ENCODE results near the gene GPC6.

The GPC6 gene

GRCh38 chr13:93715866-93716265 is 489.3 kb downstream of the GPC6 start:
- Histone ChIP-seq H3K9ac (ENCODE audit: low read depth, low read length, poor library complexity, severe bottlenecking) (no peak overlapping the region), H2AFZ (ENCODE audit: low read length) (no peak overlapping the region), H4K20me1 (ENCODE audit: insufficient read depth, low read length, poor library complexity, severe bottlenecking) (no peaks in the 10 kb centered on the region), H3K79me2 (ENCODE audit: insufficient read depth, low read length) (no peaks in the 10 kb centered on the region), H3K9me2 (replicated peaks; ENCODE audit: low read depth, low read length) (no peaks in the 10 kb centered on the region), H3K4me2 (ENCODE audit: low read depth, low read length, poor library complexity, severe bottlenecking) (no peak overlapping the region), H3K4me3 (ENCODE audit: low read length, poor library complexity, severe bottlenecking) (no peak overlapping the region), H3K4me1 (ENCODE audit: insufficient read depth, low read length, poor library complexity, severe bottlenecking) (no peaks in the 10 kb centered on the region), H3F3A (ENCODE audit: low read depth) (no peaks in the 10 kb centered on the region), H3K36me3 (ENCODE audit: insufficient read depth, low read length) (no peaks in the 10 kb centered on the region), H3K9me3 (ENCODE audit: insufficient read depth, low read depth, low read length) (no peaks in the 10 kb centered on the region; the same call in 1 of the 2 replicates), H3K27me3 (ENCODE audit: insufficient read depth, low read length, poor library complexity, severe bottlenecking) (no peaks in the 10 kb centered on the region)
- TF ChIP-seq, protein P1, sequence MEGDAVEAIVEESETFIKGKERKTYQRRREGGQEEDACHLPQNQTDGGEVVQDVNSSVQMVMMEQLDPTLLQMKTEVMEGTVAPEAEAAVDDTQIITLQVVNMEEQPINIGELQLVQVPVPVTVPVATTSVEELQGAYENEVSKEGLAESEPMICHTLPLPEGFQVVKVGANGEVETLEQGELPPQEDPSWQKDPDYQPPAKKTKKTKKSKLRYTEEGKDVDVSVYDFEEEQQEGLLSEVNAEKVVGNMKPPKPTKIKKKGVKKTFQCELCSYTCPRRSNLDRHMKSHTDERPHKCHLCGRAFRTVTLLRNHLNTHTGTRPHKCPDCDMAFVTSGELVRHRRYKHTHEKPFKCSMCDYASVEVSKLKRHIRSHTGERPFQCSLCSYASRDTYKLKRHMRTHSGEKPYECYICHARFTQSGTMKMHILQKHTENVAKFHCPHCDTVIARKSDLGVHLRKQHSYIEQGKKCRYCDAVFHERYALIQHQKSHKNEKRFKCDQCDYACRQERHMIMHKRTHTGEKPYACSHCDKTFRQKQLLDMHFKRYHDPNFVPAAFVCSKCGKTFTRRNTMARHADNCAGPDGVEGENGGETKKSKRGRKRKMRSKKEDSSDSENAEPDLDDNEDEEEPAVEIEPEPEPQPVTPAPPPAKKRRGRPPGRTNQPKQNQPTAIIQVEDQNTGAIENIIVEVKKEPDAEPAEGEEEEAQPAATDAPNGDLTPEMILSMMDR (conservative IDR thresholded peaks at IDR 0.05; ENCODE audit: low read length) = no peak
- TF ChIP-seq EZH2phosphoT487 (IDR thresholded peaks at IDR 0.05; ENCODE audit: borderline replicate concordance) = no peak

DNA sequence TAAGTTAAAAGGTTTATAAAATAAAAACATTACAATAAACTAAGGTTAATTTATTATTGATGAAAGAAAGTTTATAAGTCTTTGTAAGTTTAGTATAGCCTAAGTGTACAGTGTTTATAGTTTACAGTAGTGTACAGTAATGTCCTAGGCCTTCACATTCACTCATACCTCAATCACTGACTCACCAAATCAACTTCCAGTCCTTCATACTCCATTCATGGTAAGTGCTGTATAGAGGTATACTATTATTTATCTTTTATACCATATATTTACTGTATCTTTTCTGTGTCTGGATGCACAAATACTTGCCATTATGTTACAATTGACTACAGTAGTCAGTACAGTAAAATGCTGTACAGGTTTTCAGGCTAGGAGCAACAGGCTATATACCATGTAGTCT is 490.0 kb downstream of the GPC6 start:
- no peak overlapping the region for H3K4me3 ChIP-seq (ENCODE audit: low read length, poor library complexity, severe bottlenecking)
- H3K9ac ChIP-seq (ENCODE audit: low read depth, low read length, poor library complexity, severe bottlenecking) = no peak overlapping the region
- H3K27me3 ChIP-seq (ENCODE audit: insufficient read depth, low read length, poor library complexity, severe bottlenecking) = no peaks in the 10 kb centered on the region
- H3K9me3 ChIP-seq (ENCODE audit: insufficient read depth, low read depth, low read length) = no peaks in the 10 kb centered on the region; the same call in 1 of the 2 replicates
- H3K36me3 ChIP-seq (ENCODE audit: insufficient read depth, low read length) = no peaks in the 10 kb centered on the region
- H2AFZ ChIP-seq (ENCODE audit: low read length) = no peak overlapping the region
- no peaks in the 10 kb centered on the region for H3K9me2 ChIP-seq (replicated peaks; ENCODE audit: low read depth, low read length)
- TF ChIP-seq, protein P1 (conservative IDR thresholded peaks at IDR 0.05; ENCODE audit: low read length) = no peak
- TF ChIP-seq EZH2phosphoT487 (IDR thresholded peaks at IDR 0.05; ENCODE audit: borderline replicate concordance) = no peak
- H3F3A ChIP-seq (ENCODE audit: low read depth) = no peaks in the 10 kb centered on the region
- H3K4me1 ChIP-seq (ENCODE audit: insufficient read depth, low read length, poor library complexity, severe bottlenecking) = no peaks in the 10 kb centered on the region
- no peaks in the 10 kb centered on the region for H4K20me1 ChIP-seq (ENCODE audit: insufficient read depth, low read length, poor library complexity, severe bottlenecking)
- no peak overlapping the region for H3K4me2 ChIP-seq (ENCODE audit: low read depth, low read length, poor library complexity, severe bottlenecking)
- no peaks in the 10 kb centered on the region for H3K79me2 ChIP-seq (ENCODE audit: insufficient read depth, low read length)

DNA sequence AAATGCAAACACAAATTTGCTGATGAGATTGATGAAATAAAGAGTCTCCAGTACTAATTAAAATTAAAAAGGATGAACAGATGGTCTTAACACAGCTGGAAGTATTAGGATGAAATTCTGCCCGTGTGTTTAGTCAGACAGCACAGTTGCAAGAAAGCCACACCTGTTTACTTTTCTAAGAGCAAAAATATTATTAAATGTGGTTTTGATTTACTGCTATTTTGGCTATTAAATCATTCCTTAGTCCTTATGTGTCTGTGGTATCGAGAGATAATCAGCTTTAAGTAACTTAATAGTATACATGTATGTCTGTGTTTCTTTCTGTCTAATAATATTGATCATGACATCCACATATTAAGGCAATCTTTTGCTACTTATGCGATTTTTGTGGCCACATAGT is 494.9 kb downstream of the GPC6 start:
- no peaks in the 10 kb centered on the region for H4K20me1 ChIP-seq (ENCODE audit: insufficient read depth, low read length, poor library complexity, severe bottlenecking)
- H3F3A ChIP-seq (ENCODE audit: low read depth) = no peaks in the 10 kb centered on the region
- TF ChIP-seq, protein P1 (conservative IDR thresholded peaks at IDR 0.05; ENCODE audit: low read length) = no peak
- no peak for TF ChIP-seq EZH2phosphoT487 (IDR thresholded peaks at IDR 0.05; ENCODE audit: borderline replicate concordance)
- H3K9ac ChIP-seq (ENCODE audit: low read depth, low read length, poor library complexity, severe bottlenecking) = no peak overlapping the region
- no peaks in the 10 kb centered on the region for H3K9me2 ChIP-seq (replicated peaks; ENCODE audit: low read depth, low read length)
- H2AFZ ChIP-seq (ENCODE audit: low read length) = no peak overlapping the region
- no peaks in the 10 kb centered on the region for H3K9me3 ChIP-seq (ENCODE audit: insufficient read depth, low read depth, low read length)
- no peak overlapping the region for H3K4me3 ChIP-seq (ENCODE audit: low read length, poor library complexity, severe bottlenecking)
- no peaks in the 10 kb centered on the region for H3K4me1 ChIP-seq (ENCODE audit: insufficient read depth, low read length, poor library complexity, severe bottlenecking)
- no peak overlapping the region for H3K4me2 ChIP-seq (ENCODE audit: low read depth, low read length, poor library complexity, severe bottlenecking)
- H3K27me3 ChIP-seq (ENCODE audit: insufficient read depth, low read length, poor library complexity, severe bottlenecking) = no peaks in the 10 kb centered on the region
- H3K79me2 ChIP-seq (ENCODE audit: insufficient read depth, low read length) = no peaks in the 10 kb centered on the region
- no peaks in the 10 kb centered on the region for H3K36me3 ChIP-seq (ENCODE audit: insufficient read depth, low read length)
